ENCODE measurements around the gene BCL2A1.
"Not testable (repeated sequence)": the region's sequence is repeated elsewhere in the genome, so short reads cannot be mapped to it uniquely, and the experiment has no call there.

The BCL2A1 gene

GRCh38 chr15:79935556-79936201 is 35.3 kb downstream of the BCL2A1 start:
- H3K9me3 ChIP-seq (ENCODE audit: control insufficient read depth, insufficient read depth, low read length); H3K4me1 ChIP-seq (ENCODE audit: insufficient read depth, low read length); H3K9ac ChIP-seq (ENCODE audit: low read depth, low read length); H3K36me3 ChIP-seq (ENCODE audit: insufficient read depth, low read length): not testable (repeated sequence)

DNA sequence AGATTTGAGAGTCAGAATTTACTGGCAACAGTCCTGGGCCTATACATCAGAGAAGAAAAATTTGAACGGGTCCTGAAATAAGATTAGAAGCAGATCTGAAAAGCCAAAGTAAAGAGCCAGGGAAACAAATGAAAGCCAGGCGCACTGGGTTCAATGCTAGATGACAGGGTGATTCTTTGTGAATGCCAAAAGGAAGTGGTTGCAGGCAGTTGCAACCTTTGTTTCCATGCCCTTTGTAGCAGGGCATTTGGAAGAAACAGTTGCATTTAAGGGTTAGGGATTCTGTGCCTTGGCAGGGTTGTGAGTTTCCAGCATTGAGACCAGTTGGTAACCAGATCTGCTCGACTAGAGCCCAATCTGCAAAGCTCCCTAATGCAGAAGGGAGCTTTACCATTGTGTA is 37.8 kb downstream of the BCL2A1 start:
- Histone ChIP-seq H3K36me3 (ENCODE audit: insufficient read depth, low read length) (no peaks in the 10 kb centered on the region), H3K4me1 (ENCODE audit: insufficient read depth, low read length) (no peaks in the 10 kb centered on the region), H3K9ac (ENCODE audit: low read depth, low read length) (no peak overlapping the region), H3K9me3 (ENCODE audit: control insufficient read depth, insufficient read depth, low read length) (no peaks in the 10 kb centered on the region)

DNA sequence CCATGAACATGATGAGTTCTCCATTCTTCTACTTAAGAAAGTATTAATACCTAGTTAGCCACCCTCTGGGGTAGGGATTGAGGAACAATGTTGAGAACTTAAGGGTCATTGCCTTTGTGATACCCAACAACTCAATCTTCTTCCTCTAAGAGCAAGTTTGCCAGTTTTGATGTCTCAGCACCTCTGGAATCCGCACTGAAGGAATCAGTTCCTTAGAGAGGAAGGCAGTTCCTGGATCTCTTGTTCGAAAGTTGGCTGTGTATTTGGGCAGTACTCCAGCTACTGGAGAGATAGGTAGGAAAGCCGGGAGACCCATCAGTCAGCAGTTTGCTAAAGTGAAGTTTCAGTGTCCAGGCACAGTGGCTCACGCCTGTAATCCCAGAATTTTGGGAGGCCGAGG is 38.5 kb downstream of the BCL2A1 start:
- H3K36me3 ChIP-seq (ENCODE audit: insufficient read depth, low read length): no peaks in the 10 kb centered on the region
- H3K9me3 ChIP-seq (ENCODE audit: control insufficient read depth, insufficient read depth, low read length): no peaks in the 10 kb centered on the region
- no peaks in the 10 kb centered on the region for H3K4me1 ChIP-seq (ENCODE audit: insufficient read depth, low read length)
- H3K9ac ChIP-seq (ENCODE audit: low read depth, low read length): no peak overlapping the region

DNA sequence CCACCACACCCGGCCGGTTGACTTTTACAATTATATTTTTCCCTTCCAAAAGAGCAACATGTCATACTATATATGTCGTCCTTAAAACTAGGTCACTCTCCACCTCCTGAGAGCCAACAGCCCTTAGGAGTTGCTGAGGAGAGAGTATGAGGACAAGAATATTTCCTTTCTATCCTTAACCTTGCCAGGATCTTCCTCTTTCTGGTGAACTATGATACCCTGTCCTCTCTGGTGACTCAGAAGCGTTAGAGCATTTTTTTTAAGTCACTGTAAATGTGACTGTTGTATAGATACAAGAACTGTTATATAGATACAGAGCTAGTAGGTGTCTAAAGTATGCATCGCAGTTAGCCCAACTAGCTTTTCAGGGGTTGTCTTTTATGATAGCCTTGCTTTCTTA is 40.5 kb downstream of the BCL2A1 start:
- no peak overlapping the region for H3K9ac ChIP-seq (ENCODE audit: low read depth, low read length)
- H3K4me1 ChIP-seq (ENCODE audit: insufficient read depth, low read length): no peaks in the 10 kb centered on the region
- H3K9me3 ChIP-seq (ENCODE audit: control insufficient read depth, insufficient read depth, low read length): no peaks in the 10 kb centered on the region; the same call in 1 of the 2 replicates
- H3K36me3 ChIP-seq (ENCODE audit: insufficient read depth, low read length): no peaks in the 10 kb centered on the region

GRCh38 chr15:79929412-79929811 is 41.6 kb downstream of the BCL2A1 start:
- no peaks in the 10 kb centered on the region for H3K36me3 ChIP-seq (ENCODE audit: insufficient read depth, low read length)
- no peak overlapping the region for H3K9ac ChIP-seq (ENCODE audit: low read depth, low read length)
- H3K9me3 ChIP-seq (ENCODE audit: control insufficient read depth, insufficient read depth, low read length): peaks cover 3% of the 10 kb centered on the region; the same call in 1 of the 2 replicates
- no peaks in the 10 kb centered on the region for H3K4me1 ChIP-seq (ENCODE audit: insufficient read depth, low read length)

DNA sequence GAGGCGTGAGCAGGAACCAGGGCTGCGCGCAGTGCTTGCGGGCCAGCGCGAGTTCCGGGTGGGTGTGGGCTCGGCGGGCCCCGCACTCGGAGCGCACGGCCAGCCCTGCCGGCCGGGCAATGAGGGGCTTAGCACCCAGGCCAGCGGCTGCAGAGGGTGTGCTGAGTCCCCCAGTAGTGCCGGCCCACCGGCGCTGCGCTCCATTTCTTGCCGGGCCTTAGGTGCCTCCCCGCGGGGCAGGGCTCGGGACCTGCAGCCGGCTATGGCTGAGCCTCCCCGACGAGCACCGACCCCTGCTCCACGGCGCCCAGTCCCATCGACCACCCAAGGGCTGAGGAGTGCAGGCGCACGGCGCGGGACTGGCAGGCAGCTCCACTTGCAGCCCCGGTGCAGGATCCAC is 44.9 kb downstream of the BCL2A1 start:
- not testable (repeated sequence) for H3K9ac ChIP-seq (ENCODE audit: low read depth, low read length); H3K9me3 ChIP-seq (ENCODE audit: control insufficient read depth, insufficient read depth, low read length); H3K4me1 ChIP-seq (ENCODE audit: insufficient read depth, low read length); H3K36me3 ChIP-seq (ENCODE audit: insufficient read depth, low read length)

DNA sequence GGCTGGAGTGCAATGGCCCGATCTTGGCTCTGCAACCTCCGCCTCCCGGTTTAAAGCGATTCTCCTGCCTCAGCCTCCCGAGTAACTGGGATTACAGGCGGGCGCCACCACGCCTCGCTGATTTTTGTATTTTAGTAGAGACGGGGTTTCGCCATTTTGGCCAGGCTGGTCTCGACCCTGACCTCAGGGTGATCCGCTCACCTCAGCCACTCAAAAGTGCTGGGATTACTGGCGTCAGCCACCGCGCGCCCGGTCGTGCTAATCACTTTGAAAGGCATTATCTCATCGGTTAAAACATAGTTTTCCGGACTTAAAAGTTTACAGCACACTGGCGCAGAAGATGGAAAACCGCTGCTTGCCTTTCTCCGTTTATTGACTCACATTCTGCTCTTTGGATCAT is 46.6 kb downstream of the BCL2A1 start:
- Histone ChIP-seq H3K36me3 (ENCODE audit: insufficient read depth, low read length) (no peaks in the 10 kb centered on the region; the same call in 1 of the 2 replicates), H3K9me3 (ENCODE audit: control insufficient read depth, insufficient read depth, low read length) (peaks cover 13% of the 10 kb centered on the region), H3K9ac (ENCODE audit: low read depth, low read length) (peak overlapping the region; percentile 75; the same call in 1 of the 2 replicates), H3K4me1 (ENCODE audit: insufficient read depth, low read length) (no peaks in the 10 kb centered on the region)

- Histone ChIP-seq H3K9ac (ENCODE audit: low read depth, low read length) (peak overlapping the region; percentile 75), H3K4me1 (ENCODE audit: insufficient read depth, low read length) (no peaks in the 10 kb centered on the region), H3K9me3 (ENCODE audit: control insufficient read depth, insufficient read depth, low read length) (peaks cover 18% of the 10 kb centered on the region), H3K36me3 (ENCODE audit: insufficient read depth, low read length) (no peaks in the 10 kb centered on the region; the same call in 1 of the 2 replicates)
Measured at GRCh38 chr15:79923515-79924169, 47.4 kb downstream of the BCL2A1 start.

GRCh38 chr15:79923079-79923514 is 47.9 kb downstream of the BCL2A1 start:
- peak overlapping the region; percentile 75 for H3K9ac ChIP-seq (ENCODE audit: low read depth, low read length)
- H3K4me1 ChIP-seq (ENCODE audit: insufficient read depth, low read length): no peaks in the 10 kb centered on the region
- peaks cover 22% of the 10 kb centered on the region for H3K9me3 ChIP-seq (ENCODE audit: control insufficient read depth, insufficient read depth, low read length)
- H3K36me3 ChIP-seq (ENCODE audit: insufficient read depth, low read length): no peaks in the 10 kb centered on the region; the same call in 1 of the 2 replicates

DNA sequence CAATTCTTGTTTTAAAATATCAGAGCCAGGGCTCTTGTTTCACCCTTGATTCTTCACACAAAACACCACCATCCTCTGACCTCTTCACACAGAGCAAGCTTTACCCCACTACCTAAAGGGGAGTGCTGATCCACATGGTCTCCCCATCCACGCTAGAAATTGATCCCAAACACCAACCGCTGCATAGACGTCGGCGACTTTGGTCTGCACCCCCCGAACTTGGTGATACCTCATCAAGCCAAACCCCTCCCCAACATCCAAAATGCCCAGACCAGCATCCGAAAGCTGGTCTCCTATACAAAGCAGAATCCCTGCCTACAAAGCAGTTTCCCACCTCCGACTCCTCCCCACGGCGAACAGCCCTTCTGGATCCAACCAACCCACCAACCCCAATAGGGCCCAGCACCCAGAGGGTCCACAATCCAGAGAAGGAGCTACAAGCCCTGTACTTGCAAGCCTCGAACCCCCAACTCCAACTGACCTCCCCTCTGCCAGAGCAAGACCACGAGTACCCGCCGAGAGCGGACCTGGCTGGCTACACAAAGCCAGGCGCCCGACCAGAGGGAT is 48.4 kb downstream of the BCL2A1 start:
- H3K36me3 ChIP-seq (ENCODE audit: insufficient read depth, low read length): no peaks in the 10 kb centered on the region; the same call in 1 of the 2 replicates
- H3K4me1 ChIP-seq (ENCODE audit: insufficient read depth, low read length): no peaks in the 10 kb centered on the region
- H3K9ac ChIP-seq (ENCODE audit: low read depth, low read length): peak overlapping the region; percentile 75
- peaks cover 26% of the 10 kb centered on the region for H3K9me3 ChIP-seq (ENCODE audit: control insufficient read depth, insufficient read depth, low read length)

DNA sequence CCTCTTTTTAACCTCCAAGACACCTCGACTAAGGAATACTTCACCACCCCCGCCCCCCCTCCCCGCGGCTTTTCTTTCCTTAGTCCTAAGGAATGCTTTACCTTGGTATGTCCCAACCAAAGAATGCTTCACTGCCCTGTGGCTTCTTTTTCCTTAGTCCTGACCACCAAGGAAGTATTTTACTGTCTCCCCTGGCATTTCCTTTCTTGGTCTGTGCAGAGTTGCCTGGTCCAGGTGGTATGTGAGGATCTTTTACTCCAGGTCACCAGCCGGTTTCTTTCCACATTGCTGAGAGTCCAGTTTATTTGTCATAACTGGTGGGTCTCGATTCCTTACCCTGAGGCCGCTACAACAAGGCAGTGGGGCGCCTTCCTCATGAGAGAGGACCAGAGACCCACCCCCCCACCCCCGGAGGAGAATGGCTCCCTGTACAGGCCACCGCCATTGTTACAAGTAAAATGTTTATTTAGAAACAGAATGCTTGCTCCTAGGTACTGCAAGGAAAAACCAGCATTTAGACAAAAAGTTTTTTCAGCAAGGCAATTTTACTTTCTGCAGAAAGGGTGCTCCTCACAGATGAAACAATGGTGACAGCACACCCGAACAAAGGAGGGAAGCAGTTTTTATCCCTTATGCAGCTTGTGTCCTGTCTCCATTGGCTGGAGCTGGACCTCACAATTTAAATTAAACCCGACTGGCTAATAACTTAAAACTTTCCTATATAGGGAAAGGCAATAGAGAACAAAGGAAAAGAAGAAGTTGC is 51.1 kb downstream of the BCL2A1 start:
- H3K4me1 ChIP-seq (ENCODE audit: insufficient read depth, low read length): no peaks in the 10 kb centered on the region
- no peak overlapping the region for H3K9ac ChIP-seq (ENCODE audit: low read depth, low read length)
- peaks cover 5% of the 10 kb centered on the region; the same call in 1 of the 2 replicates for H3K36me3 ChIP-seq (ENCODE audit: insufficient read depth, low read length)
- peaks cover 45% of the 10 kb centered on the region for H3K9me3 ChIP-seq (ENCODE audit: control insufficient read depth, insufficient read depth, low read length)

- peaks cover 47% of the 10 kb centered on the region for H3K9me3 ChIP-seq (ENCODE audit: control insufficient read depth, insufficient read depth, low read length)
- peaks cover 9% of the 10 kb centered on the region; the same call in 1 of the 2 replicates for H3K36me3 ChIP-seq (ENCODE audit: insufficient read depth, low read length)
- no peak overlapping the region for H3K9ac ChIP-seq (ENCODE audit: low read depth, low read length)
- no peaks in the 10 kb centered on the region for H3K4me1 ChIP-seq (ENCODE audit: insufficient read depth, low read length)
Measured at GRCh38 chr15:79919090-79919748, 51.8 kb downstream of the BCL2A1 start.

GRCh38 chr15:79918278-79918677 is 52.7 kb downstream of the BCL2A1 start:
- no peaks in the 10 kb centered on the region for H3K4me1 ChIP-seq (ENCODE audit: insufficient read depth, low read length)
- H3K9me3 ChIP-seq (ENCODE audit: control insufficient read depth, insufficient read depth, low read length): peaks cover 52% of the 10 kb centered on the region
- no peak overlapping the region for H3K9ac ChIP-seq (ENCODE audit: low read depth, low read length)
- peaks cover 9% of the 10 kb centered on the region; the same call in 1 of the 2 replicates for H3K36me3 ChIP-seq (ENCODE audit: insufficient read depth, low read length)

All from ES-I3 (cell line).